HK-2 (cell line): ENCODE measurements around the gene STRN4.

ENCODE experiments used
- DNase-seq: peaks from one replicate; pipeline ENCODE4 v3.0.0-alpha.2; 2018; ENCODE audit not compliant: unreplicated experiment

Gene STRN4

DNA sequence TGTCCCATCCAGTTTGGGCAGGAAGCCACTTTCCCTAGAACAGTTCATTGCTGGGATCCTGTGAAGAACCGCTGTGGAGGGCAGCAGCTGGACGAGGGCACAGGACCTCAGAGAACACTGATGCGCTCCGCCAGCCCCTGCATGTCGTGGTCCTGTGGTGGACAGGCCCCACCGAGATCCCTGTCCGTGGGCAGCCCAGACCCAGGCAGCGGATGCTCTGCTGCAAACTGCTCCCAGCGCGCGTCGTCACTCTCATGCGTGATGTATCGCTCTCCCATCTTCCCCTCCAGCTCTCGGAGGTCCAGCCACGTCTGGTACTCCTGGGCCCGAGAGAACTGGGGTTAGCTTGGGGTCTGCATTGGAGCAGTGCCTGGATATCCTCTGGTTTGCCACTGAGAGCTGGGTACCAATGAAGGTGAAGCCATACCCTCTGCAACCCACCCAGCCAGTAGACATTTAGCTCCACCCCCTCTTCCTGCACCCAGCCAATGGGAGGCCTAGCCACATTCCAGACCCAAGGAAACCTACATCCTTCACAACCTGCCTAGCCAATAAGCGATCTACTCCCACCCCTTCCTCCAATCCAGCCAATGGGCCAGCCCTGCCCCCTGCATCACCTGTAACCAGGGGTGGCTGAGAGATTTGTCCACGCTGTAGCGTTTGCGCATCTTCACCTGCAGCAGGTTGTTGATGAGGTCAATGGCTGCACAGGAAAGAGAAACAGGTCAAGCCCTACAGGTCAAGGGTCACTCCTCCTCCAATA is 71.7 kb downstream of the STRN4 start:
- DNase-seq = no peak

- DNase-seq = no peak
Measured at GRCh38 chr19:46670813-46671212, 75.4 kb downstream of the STRN4 start.
